ENCODE data around the gene UST. TPM values are rescaled to one million over a fixed set of nuclear protein-coding genes. Genes with fewer than 3 reads are reported as not detected.
A peak's percentile ranks its signal among the peaks of the same experiment; 100 is the strongest.

Gene UST
- total and polyA plus RNA-seq, 2 of the 8 experiments (the other 6 are each of a cell fraction or from before 2014, with no cell fraction given) = 13.5 to 34.5 TPM

- H2AFZ ChIP-seq (ENCODE audit: low read length) = peak overlapping the region; percentile 78
- peak overlapping the region; percentile 65 for H3K4ac ChIP-seq (replicated peaks; ENCODE audit: insufficient read length, low read depth, low read length)
- no peaks in the 10 kb centered on the region for H3K36me3 ChIP-seq (ENCODE audit: control insufficient read depth in 2 of 4, insufficient read depth in 4 of 4, low read length in 3 of 4)
- no peak overlapping the region for H3K4me2 ChIP-seq (ENCODE audit: insufficient read depth in 1 of 2, low read depth in 2 of 2, low read length in 2 of 2)
- H3K23ac ChIP-seq (ENCODE audit: insufficient read length) = no peak overlapping the region
- no peak overlapping the region for H3K56ac ChIP-seq (replicated peaks; ENCODE audit: insufficient read length, low read depth, low read length)
- H3K4me1 ChIP-seq (replicated peaks in 1 of 4; ENCODE audit: control insufficient read depth in 3 of 4, insufficient read depth in 4 of 4, low read length in 3 of 4) = peaks cover 3 to 6% (median 4%) of the 10 kb centered on the region in 4 experiments; a peak in 4 of 7 replicates
- H4K8ac ChIP-seq (ENCODE audit: extremely low read depth, insufficient read depth, low read length) = no peak overlapping the region
- no peaks in the 10 kb centered on the region for H3K27me3 ChIP-seq (replicated peaks in 1 of 4; ENCODE audit: control insufficient read depth in 3 of 4, extremely low read depth in 1 of 4, insufficient read depth in 3 of 4, low read length in 3 of 4)
- H2BK20ac ChIP-seq (ENCODE audit: low read length) = 0 out of 2 replicates have a peak overlapping the region, but pooled peaks have one; percentile 10
- no peak overlapping the region for H2BK120ac ChIP-seq (replicated peaks; ENCODE audit: low read depth, low read length)
- 0 out of 4 replicates have a peak, but pooled peaks cover 0 to 2% of the 10 kb centered on the region in 2 experiments for H3K9me3 ChIP-seq (ENCODE audit: insufficient read depth in 2 of 2, low read depth in 1 of 2, low read length in 1 of 2)
- no peak overlapping the region for H3K4me3 ChIP-seq (ENCODE audit: extremely low read depth in 1 of 4, insufficient read depth in 2 of 4, low read depth in 3 of 4, low read length in 4 of 4)
- no peak overlapping the region for H3K18ac ChIP-seq (ENCODE audit: extremely low read depth, low read length)
- no peak overlapping the region for H3K14ac ChIP-seq (ENCODE audit: insufficient read length)
- no peaks in the 10 kb centered on the region; the same call in 1 of the 2 replicates for H3K79me1 ChIP-seq (ENCODE audit: low read depth, low read length)
- ChIA-PET CTCF (ENCODE audit: partially characterized antibody) (interaction anchor here (0.6 to 2.8 kb wide), 4 partner anchors 8 to 102 kb away, joined by 4 to 12 read pairs (median 6); no protein-coding TSS in a partner anchor), POLR2A (ENCODE audit: partially characterized antibody) (no interaction called here)
- FAIRE-seq = no peak
- H2AK5ac ChIP-seq (ENCODE audit: low read depth, low read length) = 0 out of 2 replicates have a peak overlapping the region, but pooled peaks have one; percentile 40
- H3K9ac ChIP-seq (replicated peaks in 1 of 4; ENCODE audit: extremely low read depth in 1 of 4, low read depth in 3 of 4, low read length in 3 of 4) = no peak overlapping the region
- H3K79me2 ChIP-seq (ENCODE audit: control insufficient read depth in 1 of 2, insufficient read depth in 2 of 2, low read length in 2 of 2) = no peaks in the 10 kb centered on the region
- WGBS, 2 experiments (ENCODE audit: extremely low coverage in 1 of 2, insufficient coverage in 1 of 2, insufficient read length in 1 of 2, insufficient replicate concordance in 2 of 2, low coverage in 1 of 2, low lambda C conversion rate in 2 of 2, missing lambda C conversion rate in 1 of 2) = 77% methylated on average over 3 of the region's 3 CpGs; no CpG with 5 or more reads in 1 of the 2 experiments
- H2BK15ac ChIP-seq (ENCODE audit: low read length) = no peak overlapping the region
- H4K91ac ChIP-seq (replicated peaks; ENCODE audit: insufficient read length, low read length) = no peak overlapping the region
- H2BK12ac ChIP-seq (ENCODE audit: low read depth, low read length) = no peak overlapping the region
- H3K27ac ChIP-seq (ENCODE audit: low read depth, low read length) = no peak overlapping the region
- H3K23me2 ChIP-seq (ENCODE audit: low read depth, low read length) = no peaks in the 10 kb centered on the region
- H2BK5ac ChIP-seq (ENCODE audit: low read depth, low read length) = peak overlapping the region; percentile 58; the same call in 1 of the 2 replicates
- no peaks in the 10 kb centered on the region for H4K20me1 ChIP-seq (replicated peaks in 1 of 2; ENCODE audit: control insufficient read depth in 1 of 2, insufficient read depth in 2 of 2, low read length in 2 of 2)
- DNase-seq (ENCODE audit: low read depth in 1 of 2, low spot score in 2 of 2) = no peak
- H4K5ac ChIP-seq (ENCODE audit: insufficient read length, low read depth, low read length) = no peak overlapping the region
- no peak for TF ChIP-seq TEAD4 (IDR thresholded peaks at IDR 0.05; ENCODE audit: low read depth, low read length)
- TF ChIP-seq CHD2 (IDR thresholded peaks at IDR 0.05; ENCODE audit: low read length) = no peak
- TF ChIP-seq EZH2 (IDR thresholded peaks at IDR 0.05; ENCODE audit: low read depth, low read length, severe bottlenecking) = no peak
- TF ChIP-seq CBX5 (IDR thresholded peaks at IDR 0.05; ENCODE audit: low read depth, low read length) = no peak
- no peak for TF ChIP-seq BCL11A (IDR thresholded peaks at IDR 0.05; ENCODE audit: low read depth in 2 of 2, low read length in 2 of 2)
- no peak for TF ChIP-seq SAP30 (IDR thresholded peaks at IDR 0.05; ENCODE audit: insufficient read depth, insufficient replicate concordance, low read length)
- TF ChIP-seq TAF1 (IDR thresholded peaks at IDR 0.05; ENCODE audit: low read depth, low read length) = no peak
- no peak for TF ChIP-seq KDM5A (IDR thresholded peaks at IDR 0.05; ENCODE audit: low read length)
- no peak for TF ChIP-seq MAX (IDR thresholded peaks at IDR 0.05)
- TF ChIP-seq GABPA (IDR thresholded peaks at IDR 0.05; ENCODE audit: borderline replicate concordance, insufficient read depth, low read length) = no peak
- no peak for TF ChIP-seq SP2 (IDR thresholded peaks at IDR 0.05; ENCODE audit: low read length)
- no peak for TF ChIP-seq TAF7 (optimal IDR thresholded peaks at IDR 0.05; ENCODE audit: borderline replicate concordance, low read depth, low read length)
- no peak for TF ChIP-seq NANOG (IDR thresholded peaks at IDR 0.05; ENCODE audit: insufficient read depth, low read depth, low read length, poor library complexity, severe bottlenecking)
Measured at GRCh38 chr6:149093643-149094042, 346.8 kb downstream of the UST start.

Data from H1 (cell line).